Erythroblast (primary cell): ENCODE results near the gene RTN4R.
A peak's percentile ranks its signal among the peaks of the same experiment; 100 is the strongest.
"Not testable (repeated sequence)": the region's sequence is repeated elsewhere in the genome, so short reads cannot be mapped to it uniquely, and the experiment has no call there.

Experiments
- DNase-seq, 2 experiments: peaks; one replicate each; lab custom pipeline; 2025; lab: John Stamatoyannopoulos, UW
- GATA1 ChIP-seq: IDR thresholded peaks from 2 replicates; pipeline ENCODE4 v1.6.1; 2011; ENCODE audit warnings: low read depth, mild to moderate bottlenecking, control low read depth, low read length, moderate library complexity
- POLR2A ChIP-seq: IDR thresholded peaks from 2 replicates; pipeline ENCODE4 v1.6.1; 2011; ENCODE audit warnings: mild to moderate bottlenecking, low read length

RTN4R gene

DNA sequence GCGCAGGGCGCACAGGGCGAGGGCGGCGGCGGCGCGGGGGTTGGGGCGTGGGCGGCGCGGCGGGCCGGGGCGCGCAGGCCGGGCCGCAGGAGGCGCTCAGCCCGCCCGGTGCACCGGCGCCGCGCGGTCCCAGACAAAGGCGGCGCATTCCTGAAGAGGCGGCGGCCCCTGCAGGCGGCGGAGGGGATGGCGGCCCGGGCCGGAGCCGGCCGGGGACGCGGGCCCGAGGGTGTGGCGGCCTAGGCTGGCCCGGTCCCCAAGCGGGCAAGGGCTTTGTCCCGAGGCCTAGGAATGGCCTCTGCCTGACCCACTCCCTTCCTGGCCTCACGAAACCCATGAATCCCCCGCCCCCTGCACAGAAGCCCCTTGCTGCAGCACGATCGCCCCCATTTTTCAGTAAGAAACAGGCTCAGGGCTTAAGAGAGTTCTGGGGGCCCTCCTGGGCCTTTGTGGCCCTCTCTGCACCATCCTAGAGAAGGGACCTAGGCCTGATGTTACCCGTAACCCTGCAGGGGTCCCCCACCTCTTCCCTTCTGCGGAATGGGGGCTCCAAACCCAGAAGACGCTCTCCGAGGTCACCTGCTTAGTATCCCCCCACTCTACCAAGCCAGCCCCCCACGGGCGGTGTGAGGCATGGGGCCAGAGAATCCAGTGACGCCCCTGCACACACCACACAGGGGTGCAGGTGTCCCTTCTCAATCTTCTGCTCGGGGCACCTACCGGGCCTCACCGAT, at the start of gene RTN4R:
TSS of gene RTN4R (minus strand) at position 40 of the 734 bp plus-strand sequence. CDS start 226 bp downstream, outside the sequence.
- TF ChIP-seq GATA1 (no peak), POLR2A (no peak)
- DNase-seq: peak; percentile 61 to 76

DNA sequence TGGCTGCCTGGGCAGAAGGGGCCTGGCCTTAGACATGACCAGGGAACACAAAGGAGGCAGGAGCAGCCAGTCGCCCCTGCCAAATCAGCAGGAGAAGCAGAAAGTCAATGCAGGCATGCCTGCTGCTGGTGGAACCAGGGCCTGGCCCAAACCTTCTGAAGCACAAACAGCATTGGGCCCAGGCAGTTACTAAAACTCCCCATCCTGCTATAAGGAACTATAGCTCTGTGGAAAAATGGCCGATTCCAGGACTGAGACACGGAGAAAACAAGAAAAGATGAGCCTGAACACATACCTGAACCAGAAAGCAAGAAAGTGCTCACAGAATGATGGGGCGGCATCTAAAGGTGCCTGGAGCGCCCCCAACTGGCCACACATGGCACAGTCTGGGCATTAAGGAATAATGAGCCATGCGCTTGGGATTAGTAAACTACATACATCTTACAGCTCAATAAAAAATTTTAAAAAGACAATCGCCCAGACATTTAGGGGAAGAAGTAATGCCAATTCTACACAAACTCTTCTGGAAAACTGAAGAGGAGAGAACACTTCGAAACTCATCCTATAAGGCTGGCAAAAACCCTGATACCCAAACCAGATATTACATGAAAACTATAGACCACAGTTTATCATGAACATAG, 49.4 kb upstream of the RTN4R start:
- peak; percentile 38 to 55 for DNase-seq

DNA sequence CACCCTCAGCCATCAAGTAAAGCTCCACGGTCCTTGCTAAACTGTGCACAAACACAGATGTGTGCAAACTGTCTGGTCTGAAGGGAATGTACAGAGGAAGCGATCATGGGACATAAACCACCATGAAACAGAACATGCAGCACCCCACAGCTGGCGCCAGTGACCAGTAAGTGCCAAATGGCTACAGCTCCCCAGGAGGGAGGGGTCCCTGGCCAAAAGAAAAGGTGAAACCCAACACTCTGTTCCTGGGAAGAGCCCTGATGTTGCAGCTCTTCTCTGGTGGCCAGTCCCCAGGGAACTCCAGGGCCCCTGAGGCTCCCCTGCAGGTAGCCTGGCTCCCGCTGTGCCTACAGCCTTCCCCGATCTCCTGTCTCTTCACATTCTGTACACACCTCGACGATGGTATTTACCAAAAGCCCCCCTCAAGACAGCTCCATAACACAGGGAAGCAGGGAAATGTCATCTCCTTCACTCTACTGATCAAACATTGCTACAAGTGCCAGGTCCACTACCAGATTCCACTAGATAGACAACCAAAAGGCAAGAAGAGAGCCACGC, 48.8 kb upstream of the RTN4R start:
- no peak for DNase-seq
- TF ChIP-seq GATA1: no peak
- TF ChIP-seq POLR2A: no peak

- DNase-seq: no peak
- no peak for TF ChIP-seq GATA1
- no peak for TF ChIP-seq POLR2A
Measured at GRCh38 chr22:20316217-20316843, 48.2 kb upstream of the RTN4R start.

GRCh38 chr22:20315337-20316216, 47.5 kb upstream of the RTN4R start:
- no peak for DNase-seq
- TF ChIP-seq POLR2A (no peak), GATA1 (no peak)

GRCh38 chr22:20314741-20315336, 46.7 kb upstream of the RTN4R start:
- not testable (repeated sequence) for DNase-seq

DNA sequence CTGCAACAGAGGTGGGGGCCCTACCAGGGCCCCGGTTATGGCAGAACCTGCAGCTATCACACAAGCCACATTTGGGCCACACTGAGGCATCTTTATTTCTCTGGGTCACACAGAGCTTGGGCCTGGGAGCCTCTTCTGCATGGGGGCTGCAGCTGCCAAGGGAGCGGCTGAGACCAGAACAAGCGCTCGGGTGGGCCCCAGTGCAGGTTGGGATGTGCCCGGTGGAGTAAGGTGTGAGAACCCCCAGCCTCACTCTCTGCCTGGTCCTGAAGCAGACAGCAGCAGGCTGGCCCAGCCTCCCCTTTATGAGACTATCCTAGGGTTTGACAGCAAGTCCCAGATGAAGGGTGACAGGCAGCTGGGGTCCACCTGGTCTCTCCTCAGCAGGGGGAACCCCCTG, 46.1 kb upstream of the RTN4R start:
- DNase-seq: not testable (repeated sequence)

DNA sequence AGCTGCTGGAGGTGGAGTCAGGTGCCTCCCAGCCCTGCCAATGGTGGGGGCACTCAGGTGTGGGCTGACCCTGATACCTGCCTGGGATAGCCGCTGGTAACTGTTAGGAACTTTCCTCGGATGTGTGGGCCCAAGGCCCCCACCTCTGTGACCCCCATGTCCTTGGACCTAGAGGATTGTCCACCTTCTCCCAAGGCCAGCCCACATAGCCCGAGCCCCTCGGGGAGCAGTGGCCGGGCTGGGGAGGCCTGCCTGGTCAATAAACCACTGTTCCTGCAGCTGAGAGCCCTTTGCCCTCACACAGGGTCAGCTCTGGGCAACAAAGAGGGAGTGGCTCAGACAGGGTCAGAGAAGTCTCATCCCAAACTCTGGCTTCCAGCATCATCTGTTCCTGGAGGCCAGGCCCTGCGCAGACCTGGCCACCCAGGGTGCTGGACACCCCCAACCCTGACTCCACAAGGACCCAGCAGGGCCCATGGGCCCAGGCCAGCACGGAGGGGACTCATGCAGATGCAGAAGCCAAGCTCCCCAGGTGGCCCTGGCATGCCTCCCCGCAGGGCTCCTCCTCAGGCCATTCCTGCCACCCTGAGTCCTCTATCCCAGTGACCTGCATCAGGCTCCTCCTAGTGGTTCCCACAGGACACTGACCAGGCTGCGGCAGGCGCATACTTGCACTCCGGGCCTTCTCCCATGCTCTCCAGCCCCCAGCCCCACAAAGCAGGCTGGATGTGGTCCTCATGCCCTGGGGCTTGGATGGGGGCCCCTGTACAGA, 45.4 kb upstream of the RTN4R start:
- not testable (repeated sequence) for DNase-seq

GRCh38 chr22:20312396-20313191, 44.5 kb upstream of the RTN4R start:
- DNase-seq: no peak
- TF ChIP-seq GATA1: no peak
- TF ChIP-seq POLR2A: no peak

DNA sequence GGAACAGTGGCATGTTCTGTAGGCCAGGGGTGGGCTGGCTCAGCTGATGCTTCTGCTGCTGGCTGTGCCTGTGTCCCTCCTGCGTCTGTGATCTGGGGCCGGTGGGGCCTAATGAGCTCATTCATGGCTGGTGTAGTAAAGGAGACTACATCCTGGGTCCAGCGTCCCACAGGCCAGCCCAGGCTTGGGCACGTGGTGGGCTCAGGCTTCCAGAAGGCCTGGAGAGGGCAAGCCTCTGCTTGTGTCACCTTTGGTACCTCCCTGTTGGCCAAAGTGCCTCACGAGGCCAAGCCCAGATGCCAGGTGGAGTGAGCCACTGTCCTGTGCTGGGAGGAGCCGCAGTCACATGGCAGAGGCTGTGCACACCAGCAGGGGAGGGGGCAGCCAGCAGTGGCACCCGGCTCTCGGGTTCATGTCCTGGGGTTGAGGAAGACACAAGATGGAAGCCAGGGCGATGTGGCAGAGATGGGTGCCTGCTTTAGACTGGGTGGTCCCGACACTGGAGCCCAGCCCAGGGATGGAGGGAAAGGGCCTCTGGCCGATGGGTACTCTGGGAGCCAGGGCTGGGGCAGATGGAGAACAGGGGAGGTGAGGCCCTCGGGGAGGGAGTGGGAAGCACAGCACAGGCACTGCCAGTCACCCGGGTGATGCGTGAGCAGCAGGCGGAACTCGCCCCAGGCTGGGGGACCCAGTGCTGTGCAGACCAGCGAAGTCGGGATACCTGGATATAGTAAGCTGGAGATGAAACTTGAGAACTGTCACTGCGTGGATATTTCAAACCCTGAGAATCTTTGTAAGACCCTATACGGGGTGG, 43.3 kb upstream of the RTN4R start:
- DNase-seq: not testable (repeated sequence)

- not testable (repeated sequence) for DNase-seq
Measured at GRCh38 chr22:20310773-20311172, 42.7 kb upstream of the RTN4R start.

DNA sequence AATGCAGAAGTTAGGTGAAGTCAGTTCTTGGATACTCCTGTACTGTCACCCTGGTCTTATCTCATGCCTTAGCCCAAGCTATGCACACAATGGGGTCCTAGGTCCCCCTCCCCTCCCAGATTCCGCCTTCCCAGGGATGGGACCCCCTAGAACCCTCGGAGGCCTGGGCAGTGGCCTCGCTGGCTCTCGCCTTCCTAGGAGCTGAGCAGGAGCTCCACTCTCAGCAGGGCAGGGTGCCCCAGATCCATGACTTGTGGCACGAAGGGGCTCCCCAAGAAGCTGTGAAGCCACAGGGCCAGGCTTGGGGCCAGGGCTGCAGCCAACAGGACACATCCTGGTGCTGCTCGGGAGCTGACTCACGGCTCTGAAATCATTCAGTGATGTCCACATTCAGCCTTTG, 42.1 kb upstream of the RTN4R start:
- not testable (repeated sequence) for DNase-seq

GRCh38 chr22:20308806-20309650, 40.9 kb upstream of the RTN4R start:
- DNase-seq: not testable (repeated sequence)

- DNase-seq: not testable (repeated sequence)
Measured at GRCh38 chr22:20307448-20308447, 39.6 kb upstream of the RTN4R start.
